ENCODE data around the gene TRMT44.

GRCh38 chr4:8461616-8462015, 21.0 kb downstream of the TRMT44 start:
- TF ChIP-seq NFIC (IDR thresholded peaks at IDR 0.05) (no peak), TAF1 (IDR thresholded peaks at IDR 0.05; ENCODE audit: low read depth) (no peak), CEBPB (IDR thresholded peaks at IDR 0.05) (no peak), YY1 (IDR thresholded peaks at IDR 0.05; ENCODE audit: low read depth) (no peak), TEAD4 (IDR thresholded peaks at IDR 0.05) (no peak), MAX (IDR thresholded peaks at IDR 0.05) (no peak), TCF12 (IDR thresholded peaks at IDR 0.05; ENCODE audit: low read depth) (no peak)
